IPS-18c (cell line): Measurements from ENCODE around the gene ABCA4.
"Not testable (repeated sequence)": the region's sequence is repeated elsewhere in the genome, so short reads cannot be mapped to it uniquely, and the experiment has no call there.

ENCODE experiments used
- H3K4me3 ChIP-seq: 2 replicates; pipeline ENCODE4 v1.7.0; 2013; ENCODE audit warnings: low read depth, mild to moderate bottlenecking, low read length, moderate library complexity; ENCODE audit not compliant: insufficient read depth
- H3K9me3 ChIP-seq: one replicate; pipeline ENCODE4 v1.6.1; 2013; ENCODE audit warnings: mild to moderate bottlenecking, low read length, moderate library complexity; ENCODE audit not compliant: control insufficient read depth, insufficient read depth

Gene ABCA4

GRCh38 chr1:93991271-93991670, 129.7 kb downstream of the ABCA4 start:
- Histone ChIP-seq H3K4me3 (no peak overlapping the region), H3K9me3 (no peaks in the 10 kb centered on the region)

GRCh38 chr1:93990477-93990876, 130.5 kb downstream of the ABCA4 start:
- not testable (repeated sequence) for H3K4me3 ChIP-seq, H3K9me3 ChIP-seq

- Histone ChIP-seq H3K4me3 (no peak overlapping the region), H3K9me3 (no peaks in the 10 kb centered on the region)
Observed at GRCh38 chr1:93990010-93990409, 130.9 kb downstream of the ABCA4 start.

GRCh38 chr1:93989601-93990000, 131.3 kb downstream of the ABCA4 start:
- H3K9me3 ChIP-seq, result no peaks in the 10 kb centered on the region
- no peak overlapping the region for H3K4me3 ChIP-seq

- Histone ChIP-seq H3K4me3 (no peak overlapping the region), H3K9me3 (no peaks in the 10 kb centered on the region)
Observed at GRCh38 chr1:93988634-93989350, 132.2 kb downstream of the ABCA4 start.

GRCh38 chr1:93981274-93981667, 139.7 kb downstream of the ABCA4 start:
- Histone ChIP-seq H3K9me3 (no peaks in the 10 kb centered on the region), H3K4me3 (no peak overlapping the region)

- no peaks in the 10 kb centered on the region for H3K9me3 ChIP-seq
- H3K4me3 ChIP-seq, result no peak overlapping the region
Observed at GRCh38 chr1:93980320-93981273, 140.4 kb downstream of the ABCA4 start.

- no peak overlapping the region for H3K4me3 ChIP-seq
- H3K9me3 ChIP-seq, result no peaks in the 10 kb centered on the region
Observed at GRCh38 chr1:93979718-93980319, 141.1 kb downstream of the ABCA4 start.

- H3K4me3 ChIP-seq, result no peak overlapping the region
- no peaks in the 10 kb centered on the region for H3K9me3 ChIP-seq
Observed at GRCh38 chr1:93979040-93979717, 141.8 kb downstream of the ABCA4 start.

- Histone ChIP-seq H3K4me3 (no peak overlapping the region), H3K9me3 (no peaks in the 10 kb centered on the region)
Observed at GRCh38 chr1:93977598-93977945, 143.4 kb downstream of the ABCA4 start.

- H3K4me3 ChIP-seq, result no peak overlapping the region
- H3K9me3 ChIP-seq, result no peaks in the 10 kb centered on the region
Observed at GRCh38 chr1:93976711-93977597, 144.0 kb downstream of the ABCA4 start.

- no peak overlapping the region for H3K4me3 ChIP-seq
Observed at GRCh38 chr1:93976291-93976690, 144.7 kb downstream of the ABCA4 start.

GRCh38 chr1:93972341-93972740, 148.6 kb downstream of the ABCA4 start:
- Histone ChIP-seq H3K9me3 (no peaks in the 10 kb centered on the region), H3K4me3 (no peak overlapping the region)

More at GRCh38 chr1:93976291-93976690, 144.7 kb downstream of the ABCA4 start:
- no peaks in the 10 kb centered on the region for H3K9me3 ChIP-seq

- no peaks in the 10 kb centered on the region for H3K9me3 ChIP-seq
- H3K4me3 ChIP-seq, result no peak overlapping the region
Observed at GRCh38 chr1:93969887-93970286, 151.1 kb downstream of the ABCA4 start.

GRCh38 chr1:93969371-93969770, 151.6 kb downstream of the ABCA4 start:
- Histone ChIP-seq H3K9me3 (no peaks in the 10 kb centered on the region), H3K4me3 (no peak overlapping the region)

GRCh38 chr1:93967306-93967705, 153.6 kb downstream of the ABCA4 start:
- no peaks in the 10 kb centered on the region for H3K9me3 ChIP-seq
- H3K4me3 ChIP-seq, result no peak overlapping the region
